ENCODE measurements around the gene NOL4.

The NOL4 gene

DNA sequence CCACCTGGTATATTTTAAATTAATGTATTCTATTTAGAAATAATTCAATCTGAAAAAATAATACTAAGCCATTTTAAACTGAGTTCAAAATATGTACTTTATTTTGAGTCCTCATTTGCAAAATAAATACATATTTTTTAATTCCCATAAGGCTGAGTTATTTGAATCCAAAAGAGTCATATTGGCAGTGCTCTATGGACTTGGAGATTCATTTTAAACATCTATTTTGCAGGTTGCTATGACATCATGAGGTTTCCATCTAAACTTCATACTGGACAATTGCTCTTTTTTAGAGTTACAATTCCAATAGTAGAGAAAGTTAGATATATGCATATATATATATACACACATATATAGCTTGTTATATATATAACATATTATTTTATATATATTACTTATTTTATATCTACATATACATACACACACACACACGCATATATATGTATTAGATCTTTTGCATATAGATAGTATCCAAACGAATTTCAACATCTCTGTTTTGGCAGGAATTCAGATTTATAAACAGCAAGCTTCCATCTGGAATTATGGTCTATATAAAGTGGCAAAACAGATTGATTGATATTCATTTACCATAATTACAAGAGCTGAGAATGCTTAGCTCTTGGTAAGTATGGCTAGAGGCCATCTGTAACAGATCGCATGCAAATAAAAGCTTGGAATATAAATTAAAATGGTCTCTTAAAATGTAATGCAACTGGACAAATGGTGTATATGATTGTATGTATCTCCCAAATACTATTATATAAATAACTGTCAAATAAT lies 34.9 kb downstream of the NOL4 start:
- DNase-seq, result no peak

Data from hematopoietic multipotent progenitor cell treated with erythropoietin and hydrocortisone succinate and interleukin-3 and kit ligand, for 6 days (in vitro differentiated cells).